GM21423 (cell line): Measurements from ENCODE around the gene STX7.

Experiments used
- ATAC-seq: cut with Tn5 transposase; IDR thresholded peaks from one replicate; pipeline ENCODE4 v1.9.1; 2021; ENCODE audit warnings: mild to moderate bottlenecking, moderate library complexity; ENCODE audit not compliant: unreplicated experiment

STX7 gene

DNA sequence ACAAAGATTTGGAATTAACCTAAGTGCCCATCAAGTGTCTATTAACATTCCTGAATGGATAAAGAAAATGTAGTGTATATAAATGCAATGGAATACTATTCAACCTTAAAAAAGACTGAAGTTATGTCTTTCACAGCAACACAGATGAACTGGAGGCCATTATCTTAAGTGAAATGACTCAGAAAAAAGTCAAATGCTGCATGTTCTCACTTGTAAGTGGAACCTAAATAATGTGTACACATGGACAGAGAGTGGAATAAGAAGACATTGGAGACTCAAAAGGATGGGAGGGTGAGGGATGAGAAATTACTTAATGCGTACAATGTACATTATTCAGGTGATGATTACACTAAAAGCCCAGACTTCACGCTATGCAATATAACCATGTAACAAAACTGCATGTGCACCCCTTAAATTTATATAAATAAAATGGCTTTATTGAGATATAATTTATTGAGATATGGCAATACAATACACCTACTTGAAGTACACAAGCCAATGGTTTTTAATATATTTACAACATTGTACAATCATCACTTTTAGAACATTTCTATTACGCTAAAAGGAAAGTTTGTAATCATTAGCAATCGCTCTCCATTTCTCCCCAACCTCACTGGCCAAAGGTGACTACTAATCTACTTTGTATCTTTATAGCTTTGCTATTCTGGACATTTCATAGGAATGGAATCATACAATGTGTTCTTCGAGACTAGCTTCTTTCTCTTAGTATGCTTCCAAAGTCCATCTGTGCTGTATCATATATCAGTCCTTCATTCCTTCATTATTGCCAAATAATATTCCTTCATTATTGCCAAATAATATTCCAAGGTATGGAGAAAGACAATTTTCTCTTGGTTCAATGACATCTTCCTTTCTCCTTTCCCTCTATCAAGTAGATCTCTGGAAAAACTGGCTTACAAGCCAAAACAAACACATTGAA is 5.8 kb downstream of the STX7 start:
- ATAC-seq: no peak

DNA sequence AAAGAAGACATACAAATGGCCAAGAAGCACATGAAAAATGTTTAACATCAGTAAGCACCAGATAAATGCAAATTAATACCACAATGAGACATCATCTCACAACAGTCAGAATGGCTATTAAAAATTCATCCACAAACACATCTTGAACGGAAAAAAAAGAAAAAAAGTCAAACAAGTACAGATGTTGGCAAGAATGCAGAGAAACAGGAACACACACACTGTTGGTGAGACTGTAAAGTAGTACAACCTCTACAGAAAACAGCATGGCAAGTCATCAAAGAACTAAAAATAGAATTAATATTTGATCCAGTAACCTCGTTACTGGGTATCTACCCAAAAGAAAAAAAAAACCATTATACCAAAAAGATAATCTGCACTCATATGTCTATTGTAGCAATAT is 6.5 kb downstream of the STX7 start:
- ATAC-seq: no peak

DNA sequence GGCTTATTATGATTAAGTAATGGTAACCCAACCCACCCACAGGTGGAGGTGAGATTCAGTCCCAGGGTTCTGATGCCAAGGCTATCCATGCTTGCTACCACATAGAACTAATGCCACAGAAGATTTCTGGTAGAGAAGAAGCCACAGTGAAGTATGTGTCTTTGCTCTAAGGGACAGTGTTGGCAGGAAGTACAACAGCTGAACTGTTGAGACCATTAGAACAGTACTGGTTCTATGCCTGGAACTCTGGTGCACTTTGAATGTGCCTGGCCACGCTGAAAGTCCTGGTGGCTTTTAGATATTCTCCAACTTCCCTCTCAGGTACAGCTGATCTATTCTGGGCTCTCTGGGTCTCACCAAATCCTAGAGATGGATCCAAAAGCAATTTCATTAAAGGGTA is 7.8 kb downstream of the STX7 start:
- peak; percentile 47 for ATAC-seq

DNA sequence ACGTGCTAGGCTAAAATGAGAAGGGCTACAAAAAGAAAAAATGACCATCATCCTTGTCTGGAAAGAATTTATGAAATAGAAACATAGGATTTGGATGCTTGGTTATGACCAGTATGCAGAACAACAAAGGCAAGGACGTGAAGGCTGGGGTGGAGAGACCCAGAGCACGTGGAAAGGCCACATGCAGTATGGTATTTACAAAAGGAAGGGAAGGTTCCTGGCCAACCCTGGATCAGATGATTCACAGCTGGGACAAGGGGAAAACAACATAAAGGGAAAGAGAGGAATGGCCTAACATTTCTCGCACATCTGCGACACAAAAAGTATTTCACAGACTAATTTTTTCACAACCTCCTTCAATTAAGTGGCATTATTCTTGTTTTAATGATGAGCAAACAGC is 8.2 kb downstream of the STX7 start:
- ATAC-seq: no peak

DNA sequence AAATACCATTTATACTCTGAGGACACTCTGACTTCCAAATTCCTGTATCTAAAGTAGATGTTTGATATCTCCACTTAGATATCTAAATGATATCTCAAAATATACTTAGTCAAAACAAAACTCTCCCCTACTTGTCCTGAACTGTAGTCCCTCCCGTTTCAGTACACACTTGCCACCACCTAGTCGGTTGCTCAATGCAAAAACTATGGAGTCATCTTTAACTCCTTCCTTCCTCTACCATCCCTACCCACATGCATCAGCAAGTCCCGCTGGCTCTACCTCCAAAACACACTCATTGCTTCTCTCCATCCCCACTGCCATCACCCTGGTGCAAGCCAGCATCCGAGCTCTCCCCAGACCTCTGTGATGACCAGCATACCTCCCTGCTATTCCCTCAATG is 13.2 kb downstream of the STX7 start:
- ATAC-seq: no peak

DNA sequence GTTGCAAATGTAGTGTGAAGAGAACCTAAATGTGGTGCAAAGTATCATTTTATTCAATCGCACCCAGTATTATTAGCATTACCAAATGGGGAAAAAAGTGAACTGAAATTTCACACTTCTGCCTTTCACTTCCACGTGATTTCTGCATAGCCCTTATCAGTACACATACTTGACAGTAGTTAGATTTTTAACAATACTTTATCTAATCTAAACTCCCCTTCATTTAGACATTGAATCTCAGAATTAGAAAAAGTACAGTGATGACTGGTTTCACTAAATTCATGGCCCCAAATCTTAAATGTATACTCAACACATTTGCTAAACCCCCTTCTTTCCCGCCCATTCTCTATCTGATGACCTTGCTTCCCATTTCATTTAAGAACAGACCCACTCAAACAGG is 14.3 kb downstream of the STX7 start:
- peak; percentile 51 for ATAC-seq

DNA sequence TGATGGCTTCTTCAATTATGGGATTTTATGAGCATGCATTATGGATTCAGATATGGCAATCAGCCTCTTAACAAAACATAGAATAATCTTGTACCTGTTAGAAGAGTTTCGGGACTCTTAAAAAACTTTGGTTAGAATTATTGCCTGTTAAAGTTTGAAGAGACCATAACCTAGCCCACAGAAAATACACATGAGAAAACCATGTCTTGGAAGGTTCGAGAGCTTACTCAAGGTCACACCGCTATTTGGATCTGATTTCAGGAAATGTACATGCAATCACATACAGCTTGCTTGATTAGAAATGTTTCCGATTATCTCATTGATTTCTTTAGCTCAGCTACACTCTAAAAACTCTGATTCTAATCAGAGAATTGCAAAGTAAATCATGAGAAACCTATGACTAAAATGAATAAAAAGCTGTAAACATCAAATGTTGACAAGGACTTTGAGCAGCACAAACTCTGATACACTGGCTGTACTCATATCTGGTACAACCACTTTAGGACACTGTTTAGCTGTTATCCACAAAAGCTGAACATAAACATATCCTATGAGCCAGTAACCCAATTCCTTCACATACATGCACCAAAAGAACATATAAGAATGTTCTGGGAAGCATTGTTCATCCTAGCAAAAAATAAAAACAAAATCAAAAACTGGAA is 16.3 kb downstream of the STX7 start:
- no peak for ATAC-seq

DNA sequence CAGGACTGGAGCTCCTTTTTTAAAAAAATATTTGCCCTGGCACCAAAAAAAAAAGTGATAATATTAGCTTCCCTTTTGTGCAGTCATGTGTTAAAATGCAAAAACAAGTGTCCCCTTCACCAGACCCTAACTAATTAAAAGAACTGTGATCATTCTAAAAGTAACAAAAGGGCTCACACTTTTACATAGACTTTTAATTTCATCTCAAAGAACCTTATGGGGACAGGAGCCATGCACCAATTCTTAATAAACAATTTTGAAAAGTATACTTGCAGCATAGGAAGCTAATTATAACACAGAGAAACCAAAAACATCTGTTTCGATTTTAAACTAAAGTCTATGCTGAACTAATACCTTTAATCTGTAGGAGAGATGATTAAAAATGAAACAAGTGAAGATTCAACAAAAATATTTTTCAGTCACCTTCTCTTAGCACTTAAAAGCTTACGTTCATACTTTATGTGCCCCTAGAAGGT is 17.3 kb downstream of the STX7 start:
- peak; percentile 35 for ATAC-seq

DNA sequence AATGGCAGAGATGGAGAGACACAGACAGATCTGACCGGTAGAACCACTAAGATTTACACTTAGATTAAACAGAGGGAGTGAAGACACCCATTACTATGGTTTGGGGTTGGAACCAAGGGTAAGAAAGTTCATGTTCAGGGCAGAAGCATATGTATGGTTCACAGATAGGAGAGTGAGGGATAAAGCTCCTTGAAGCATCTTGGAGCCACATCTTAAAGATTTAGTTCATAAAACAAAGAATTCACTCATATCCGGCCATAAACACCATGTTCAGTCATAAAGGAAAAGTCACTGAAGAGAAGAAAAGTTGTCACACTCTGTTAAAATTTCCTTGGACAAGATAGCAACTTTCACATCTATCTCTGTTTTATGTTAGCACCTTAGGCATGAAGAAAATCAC is 18.0 kb downstream of the STX7 start:
- ATAC-seq: peak; percentile 23

DNA sequence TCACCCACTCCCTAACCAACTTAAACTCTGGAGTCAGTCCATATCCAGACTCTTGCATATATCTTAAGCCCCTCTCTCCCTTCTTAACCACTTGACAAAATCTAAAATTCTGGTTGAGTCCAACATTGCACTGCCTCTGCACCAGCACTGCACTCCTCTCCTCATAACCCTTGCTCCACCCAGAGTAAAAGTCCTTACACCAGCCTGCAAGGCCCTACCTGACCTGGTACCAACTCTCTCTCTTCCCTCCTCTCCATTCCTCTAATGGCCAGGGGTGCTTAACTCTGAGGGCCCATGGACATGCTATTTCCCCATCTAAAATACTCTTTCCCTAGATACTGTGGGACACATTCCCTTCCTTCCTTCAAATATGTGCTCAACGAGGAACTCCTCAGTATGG is 21.0 kb downstream of the STX7 start:
- no peak for ATAC-seq

DNA sequence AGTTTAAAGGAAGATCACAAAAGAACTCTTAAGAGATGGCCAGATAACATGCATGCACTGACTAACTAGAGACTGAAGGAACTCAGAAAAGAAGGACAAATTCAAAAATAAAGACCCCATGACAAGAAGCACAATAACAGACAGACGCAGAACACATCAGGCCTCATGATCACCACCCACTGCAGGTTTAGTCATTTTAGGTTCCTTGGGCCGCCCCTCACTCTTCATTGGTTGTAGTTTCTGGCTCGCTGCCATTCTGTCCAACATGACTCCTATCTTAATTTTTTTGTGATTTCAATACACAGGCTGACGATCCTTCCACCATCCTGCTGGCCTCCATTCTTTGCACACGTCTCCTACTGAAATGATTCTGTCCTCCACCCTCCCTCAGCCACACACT is 21.6 kb downstream of the STX7 start:
- no peak for ATAC-seq

DNA sequence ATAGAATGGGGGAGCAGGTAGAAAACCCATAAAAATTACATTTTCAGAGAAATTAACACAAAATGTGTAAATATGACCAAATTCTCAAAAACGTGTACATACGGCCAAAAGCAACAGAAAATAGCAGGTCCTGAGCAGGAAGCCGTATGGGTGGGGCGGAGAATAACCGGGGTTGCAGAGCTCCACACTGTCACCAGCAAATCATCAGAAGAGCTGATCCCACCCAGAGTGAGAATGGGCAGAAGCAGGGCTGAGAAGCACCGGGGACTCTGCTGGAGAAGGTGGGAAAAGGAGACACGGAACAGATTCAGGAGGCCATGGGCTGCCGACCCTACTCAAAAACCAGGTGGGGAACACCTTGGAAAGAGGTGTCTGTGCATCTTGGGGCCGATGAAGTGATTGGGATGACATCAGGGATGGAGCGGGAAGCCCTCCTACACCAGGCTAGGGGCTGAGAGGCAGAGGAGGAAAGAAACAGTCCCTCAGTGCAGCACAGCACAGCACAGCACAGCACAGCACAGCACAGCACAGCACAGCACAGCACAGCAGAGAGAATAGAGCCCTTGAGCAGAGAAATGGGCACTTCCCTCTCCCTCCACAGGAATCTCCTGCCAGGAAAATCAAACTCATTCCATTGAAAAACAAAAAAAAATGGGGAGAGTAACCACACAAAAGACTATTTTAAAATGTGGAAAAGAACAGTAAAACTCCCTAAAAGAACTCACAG is 22.3 kb downstream of the STX7 start:
- no peak for ATAC-seq

DNA sequence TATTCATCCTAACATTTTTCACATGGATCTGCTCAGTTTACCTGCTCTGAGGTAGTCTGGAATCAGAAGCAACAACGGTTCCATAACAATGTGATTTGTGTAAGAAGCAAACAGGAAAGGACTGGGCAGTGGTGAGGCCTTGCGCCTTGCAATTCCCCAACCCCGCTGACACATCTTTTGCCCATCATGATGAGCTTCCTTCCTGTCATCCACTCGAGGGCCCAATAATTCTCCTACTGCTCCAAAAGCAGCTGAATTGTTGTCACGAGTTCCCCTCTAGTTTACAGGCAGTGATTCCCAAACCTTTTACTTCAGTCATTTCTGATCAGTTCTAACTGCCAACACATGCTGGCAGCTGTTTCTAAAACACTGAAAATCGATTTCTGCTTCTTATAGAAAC is 22.9 kb downstream of the STX7 start:
- ATAC-seq: peak; percentile 45

DNA sequence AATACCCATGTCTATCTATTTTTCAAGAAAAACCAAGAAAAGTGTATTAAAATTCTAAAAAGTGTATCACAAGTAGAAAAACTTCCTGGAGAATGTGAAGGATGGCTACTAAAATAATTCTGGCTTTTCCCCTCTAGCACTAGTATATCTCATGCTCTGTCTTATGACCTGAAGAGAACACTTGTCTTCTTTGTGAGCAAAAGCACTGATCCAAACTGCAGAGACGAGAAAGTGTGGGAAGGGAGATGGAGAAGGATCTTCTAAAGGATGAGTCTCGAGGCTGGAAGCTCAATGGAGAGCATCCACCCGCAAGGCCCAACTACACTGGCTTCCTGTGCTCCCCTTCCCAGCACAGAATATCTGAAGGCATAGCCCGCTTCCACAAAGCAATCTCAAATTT is 23.5 kb downstream of the STX7 start:
- no peak for ATAC-seq

DNA sequence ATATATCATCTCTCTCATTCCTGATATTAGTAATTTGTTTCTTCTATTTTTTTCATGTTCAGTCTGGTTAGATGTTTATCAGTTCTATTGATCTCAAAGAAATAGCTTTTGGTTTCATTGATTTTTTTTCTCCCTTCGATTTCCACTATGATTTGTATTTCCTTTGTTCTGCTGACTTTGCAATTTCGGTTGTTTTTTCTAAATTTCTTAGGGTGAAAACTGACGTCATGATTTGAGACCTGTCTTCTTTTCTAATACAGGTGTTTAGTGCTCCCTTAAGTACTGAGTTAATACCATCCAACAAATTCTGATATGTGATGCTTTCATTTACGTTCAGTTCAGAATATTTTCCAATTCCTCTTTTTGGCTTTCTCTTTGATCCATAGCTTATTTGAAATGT is 25.2 kb downstream of the STX7 start:
- ATAC-seq: no peak

DNA sequence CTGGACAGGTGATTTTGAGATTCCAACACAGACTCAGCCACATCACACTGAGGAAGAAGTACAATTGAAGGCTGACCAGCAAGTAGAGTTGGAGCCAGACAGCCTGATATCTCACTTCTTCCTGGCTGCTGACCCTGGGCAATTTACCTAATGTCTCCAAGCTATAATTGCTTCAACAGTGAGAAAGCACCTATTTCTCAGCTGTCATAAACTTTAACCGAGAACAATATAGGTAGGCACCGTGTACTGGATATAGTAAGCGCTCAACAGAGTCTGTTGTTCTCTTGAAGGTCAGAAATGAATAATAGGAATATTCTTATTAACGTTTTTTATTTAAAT is 28.3 kb downstream of the STX7 start:
- ATAC-seq: no peak

DNA sequence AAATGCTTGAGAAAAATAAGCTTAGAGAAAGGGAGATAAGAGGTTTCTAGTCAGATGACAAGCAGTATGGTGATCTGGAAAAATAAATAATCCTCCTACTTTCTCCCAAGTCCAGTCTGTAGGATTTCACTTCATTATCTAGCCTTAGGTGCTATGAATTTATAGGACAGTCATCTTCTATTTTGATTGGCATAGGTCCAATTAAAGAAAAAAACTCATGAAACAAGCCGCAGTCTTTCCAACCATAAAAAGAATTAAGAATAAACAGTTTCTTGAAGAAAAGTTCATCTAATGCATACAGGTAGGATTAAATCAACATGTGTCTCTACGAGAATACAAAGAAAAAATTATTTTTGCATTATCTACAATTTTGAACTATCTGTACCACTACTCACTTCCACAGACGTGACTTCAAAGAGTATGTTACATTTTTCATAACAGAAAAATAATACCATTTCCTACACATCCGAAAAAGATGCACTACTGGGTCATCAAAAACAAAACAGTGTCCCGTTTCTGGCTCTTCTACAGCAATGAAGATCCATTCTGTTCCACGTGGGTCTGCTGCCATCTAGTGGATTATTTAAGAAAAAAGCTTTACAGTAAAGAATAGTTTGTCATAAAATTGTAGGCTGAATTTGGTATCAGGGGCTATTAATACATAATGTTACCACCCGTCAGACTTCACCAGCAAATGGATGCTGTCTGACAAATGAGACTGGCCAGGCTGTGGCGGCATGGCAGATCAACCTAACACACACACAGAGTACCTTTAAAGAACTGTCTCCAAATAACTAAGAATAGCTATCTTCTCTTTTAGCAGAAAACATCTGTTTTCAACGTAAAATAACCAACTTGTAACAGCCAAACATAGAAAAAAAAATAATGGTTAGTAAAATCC is 28.9 kb downstream of the STX7 start:
- ATAC-seq: peak; percentile 68

DNA sequence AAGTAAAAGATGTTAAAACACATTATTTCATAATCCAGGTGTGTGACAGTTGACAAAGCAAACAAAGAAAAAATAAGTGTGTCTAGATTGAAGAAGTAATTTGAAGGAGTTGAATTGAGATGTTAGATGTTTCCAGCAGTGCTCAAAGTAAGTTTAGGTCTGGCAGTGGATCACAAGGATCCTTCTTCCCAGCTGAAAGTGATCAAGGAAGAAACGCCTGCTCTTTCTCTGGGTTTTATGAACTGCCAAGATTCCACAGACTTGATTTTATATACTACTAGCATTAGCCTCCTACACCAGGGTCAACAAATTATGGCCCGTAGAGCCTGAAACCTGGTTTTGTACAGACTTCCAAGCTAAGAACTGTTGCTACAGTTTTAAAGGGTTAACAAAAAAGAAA is 30.3 kb downstream of the STX7 start:
- ATAC-seq: no peak

DNA sequence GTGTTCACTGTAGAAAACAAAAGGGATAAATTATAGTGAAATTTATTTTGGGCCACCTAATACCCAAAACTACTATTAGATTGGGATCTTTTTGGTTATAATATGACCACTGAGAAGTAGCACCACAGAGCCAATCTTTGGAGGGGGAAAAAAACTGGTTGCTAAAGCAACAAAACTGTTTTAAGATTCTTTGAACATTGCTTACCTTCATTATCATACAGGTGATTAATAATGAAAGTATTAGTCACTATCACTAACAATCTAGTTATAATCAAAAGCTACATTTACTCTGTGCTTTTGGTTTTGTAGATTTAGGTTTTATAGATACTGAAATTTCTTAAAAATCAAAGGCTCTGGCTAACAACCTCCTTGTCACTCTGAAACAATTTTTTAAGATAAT is 31.7 kb downstream of the STX7 start:
- ATAC-seq: no peak

DNA sequence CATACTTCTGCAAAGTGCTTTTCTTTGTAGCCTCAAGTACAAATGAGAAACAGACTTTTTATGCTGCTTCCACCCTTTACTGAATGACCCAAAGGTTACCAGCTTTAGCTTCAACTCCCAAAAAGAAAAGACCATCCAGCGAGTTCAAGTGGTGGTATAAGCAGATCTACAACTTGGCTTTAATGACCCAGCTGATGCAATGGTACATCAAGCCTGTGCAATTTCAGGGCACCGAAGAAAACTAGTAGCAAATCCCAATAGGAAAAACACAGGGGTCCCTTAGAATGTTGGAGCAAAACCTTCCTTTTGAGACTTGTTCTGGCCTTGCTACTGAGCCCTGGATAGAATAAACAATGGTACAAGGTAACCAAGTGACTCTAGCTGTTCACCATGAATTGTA is 33.8 kb downstream of the STX7 start:
- ATAC-seq: no peak

DNA sequence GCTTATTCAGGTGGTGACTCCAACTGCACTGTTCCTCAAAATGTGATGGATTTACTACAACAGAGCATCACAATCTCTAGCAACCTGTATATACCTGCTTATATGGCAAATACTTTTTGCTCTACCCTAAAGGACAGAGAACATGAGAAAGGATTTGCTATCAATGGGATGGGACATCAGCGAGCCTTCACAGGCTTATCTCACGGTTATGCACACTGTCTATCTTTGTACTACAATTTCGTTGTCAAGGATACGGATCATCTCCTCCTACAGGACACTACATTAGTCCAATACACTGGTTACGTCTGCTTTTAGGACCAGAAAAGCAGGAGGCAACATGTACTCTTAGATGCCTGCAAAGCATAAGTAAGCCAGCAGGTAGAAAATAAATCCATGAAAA is 34.2 kb downstream of the STX7 start:
- ATAC-seq: no peak
